Lung (tissue), 12 donors: ENCODE data around the gene RIC3. TPM values are rescaled to one million over a fixed set of nuclear protein-coding genes. Genes with fewer than 3 reads are reported as not detected.
A peak's percentile ranks its signal among the peaks of the same experiment; 100 is the strongest.

Experiments used
- ATAC-seq: fragments of 200-7000 bp; cut with Tn5 transposase; one replicate; pipeline ENCODE4 v1.9.1; 2020; ENCODE audit warnings: moderate number of reproducible peaks; ENCODE audit not compliant: insufficient read depth, low FRiP score
- DNase-seq, 3 donors: peaks; one replicate each; pipeline ENCODE4 v3.0.0-alpha.2; 2013 to 2017
- H3K27ac ChIP-seq, 2 donors: one replicate each; pipeline ENCODE4 v1.5.1; 2013; ENCODE audit warnings: mild to moderate bottlenecking in 2 of 2, moderate library complexity in 2 of 2, control low read depth in 1 of 2, inconsistent platforms in 1 of 2, low read depth in 1 of 2, low read length in 1 of 2
- H3K27me3 ChIP-seq, 3 donors: one replicate each; pipeline ENCODE4 v1.5.1; 2013; ENCODE audit warnings: low read length in 2 of 3; ENCODE audit not compliant: control insufficient read depth in 3 of 3, insufficient read depth in 3 of 3
- H3K36me3 ChIP-seq, 4 donors: one replicate each; pipeline ENCODE4 v1.5.1; 2013; ENCODE audit warnings: low read length in 4 of 4, mild to moderate bottlenecking in 1 of 4, moderate library complexity in 1 of 4; ENCODE audit not compliant: control insufficient read depth in 4 of 4, insufficient read depth in 4 of 4
- H3K4me1 ChIP-seq, 5 donors: one replicate each; pipeline ENCODE4 v1.5.1; 2013; ENCODE audit warnings: low read length in 5 of 5, mild to moderate bottlenecking in 2 of 5, moderate library complexity in 1 of 5; ENCODE audit not compliant: control insufficient read depth in 5 of 5, insufficient read depth in 5 of 5
- H3K4me3 ChIP-seq: one replicate; pipeline ENCODE4 v1.5.1; 2013; ENCODE audit warnings: mild to moderate bottlenecking, control low read depth, moderate library complexity
- H3K9ac ChIP-seq, 2 donors: one replicate each; pipeline ENCODE4 v1.5.1; 2013; ENCODE audit warnings: low read length in 2 of 2, control low read depth in 1 of 2; ENCODE audit not compliant: insufficient read depth in 1 of 2
- H3K9me3 ChIP-seq, 4 donors: one replicate each; pipeline ENCODE4 v1.5.1; 2013; ENCODE audit warnings: low read length in 3 of 4, mild to moderate bottlenecking in 1 of 4, moderate library complexity in 1 of 4; ENCODE audit not compliant: control insufficient read depth in 4 of 4, insufficient read depth in 3 of 4
- CTCF ChIP-seq: IDR thresholded peaks from 2 replicates; pipeline ENCODE4 v1.5.1; 2012; ENCODE audit warnings: mild to moderate bottlenecking; ENCODE audit errors: control extremely low read depth, extremely low read depth
- WGBS, 2 donors: extraction: QIAGEN DNeasy Blood & Tissue Kit; methylation state at CpG; one replicate each; pipeline ENCODE4 v1.1.7; 2013; 5-methylcytosine and 5-hydroxymethylcytosine counted together
- polyA plus RNA-seq, 2 donors: library from polyadenylated mRNA; stranded (reverse); fragments of 200-250 nt; gene quantifications; one replicate each; pipeline ENCODE4 v1.2.1, GENCODE V29; 2013
- total RNA-seq, 2 donors: library from RNA; depleted of rRNA in 1 of 2; stranded (reverse); fragments of >200 nt in 1 of 2; gene quantifications; one replicate each; pipeline ENCODE4 v1.2.1, GENCODE V29; 2014 to 2021
- donor health status: control.
- donor health status: control.
- donor health status: Bipolar disorder and iron deficiency.
- donor health status: healthy.
- donor health status: DM: yes; HTN: yes; CAD: no.

The RIC3 gene
- total and polyA plus RNA-seq, 4 donors = 2.0 to 10.2 (median 9.7) TPM

- Histone ChIP-seq H3K9ac (peak overlapping the region in 1 of 2 donors; percentile 67), H3K27ac (peak overlapping the region in 1 of 2 donors; percentile 10), H3K27me3 (no peaks in the 10 kb centered on the region), H3K4me3 (no peak overlapping the region), H3K4me1 (peaks cover 0 to 34% (median 8%) of the 10 kb centered on the region in 5 donors), H3K9me3 (peaks cover 0 to 6% (median 0%) of the 10 kb centered on the region in 4 donors), H3K36me3 (no peaks in the 10 kb centered on the region)
- ATAC-seq = no peak
- 55 to 56% methylated on average over 20 of the region's 20 CpGs for WGBS, 2 donors
- TF ChIP-seq CTCF = no peak
- peak in 2 of 3 donors; percentile 13 to 22 for DNase-seq
Observed at GRCh38 chr11:8207080-8208000, 38.5 kb upstream of the RIC3 start.

- ATAC-seq = peak; percentile 21
- Histone ChIP-seq H3K27ac (peak overlapping the region in 1 of 2 donors; percentile 10), H3K9ac (peak overlapping the region in 1 of 2 donors; percentile 67), H3K4me1 (peaks cover 0 to 43% (median 8%) of the 10 kb centered on the region in 5 donors), H3K36me3 (no peaks in the 10 kb centered on the region), H3K4me3 (no peak overlapping the region), H3K27me3 (no peaks in the 10 kb centered on the region), H3K9me3 (peaks cover 0 to 5% (median 0%) of the 10 kb centered on the region in 4 donors)
- TF ChIP-seq CTCF = no peak
- peak; percentile 88 to 94 (median 92) for DNase-seq
- WGBS, 2 donors = 17 to 19% methylated on average over 31 of the region's 31 CpGs
Observed at GRCh38 chr11:8206251-8207079, 37.6 kb upstream of the RIC3 start.

- Histone ChIP-seq H3K9ac (no peak overlapping the region), H3K4me1 (peaks cover 0 to 43% (median 8%) of the 10 kb centered on the region in 5 donors), H3K9me3 (peaks cover 0 to 3% (median 0%) of the 10 kb centered on the region in 4 donors), H3K4me3 (no peak overlapping the region), H3K27ac (no peak overlapping the region), H3K27me3 (no peaks in the 10 kb centered on the region), H3K36me3 (no peaks in the 10 kb centered on the region)
- ATAC-seq (no peak), DNase-seq (no peak)
- WGBS, 2 donors = 88 to 90% methylated on average over 8 of the region's 8 CpGs
- TF ChIP-seq CTCF = no peak
Observed at GRCh38 chr11:8205566-8205965, 36.7 kb upstream of the RIC3 start.
